SKM-1 (cell line): Measurements from ENCODE around the gene TTC33.
A peak's percentile ranks its signal among the peaks of the same experiment; 100 is the strongest.
"Not testable (repeated sequence)": the region's sequence is repeated elsewhere in the genome, so short reads cannot be mapped to it uniquely, and the experiment has no call there.

ENCODE experiments used
- DNase-seq: peaks from one replicate; lab custom pipeline; 2025; ENCODE audit not compliant: unreplicated experiment; lab: John Stamatoyannopoulos, UW

Gene TTC33

DNA sequence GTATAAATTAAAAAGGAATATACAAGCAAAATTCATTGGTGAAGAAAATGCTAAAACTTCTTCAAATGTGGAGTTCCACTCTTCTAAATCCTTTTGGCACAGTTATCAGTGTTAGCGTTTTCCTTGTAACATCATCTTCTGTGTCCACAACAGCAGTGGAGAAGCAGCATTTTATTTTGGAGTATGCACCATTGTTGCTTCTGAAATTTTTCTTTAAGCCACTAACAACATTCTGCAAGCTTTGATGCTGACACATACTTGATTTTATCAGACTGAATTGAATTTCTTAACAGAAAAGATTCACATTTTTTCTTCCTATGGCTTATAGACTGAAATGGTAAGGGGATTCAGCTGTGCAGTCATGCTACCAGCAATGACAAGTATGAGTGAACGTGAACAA, 136.8 kb downstream of the TTC33 start:
- no peak for DNase-seq

DNA sequence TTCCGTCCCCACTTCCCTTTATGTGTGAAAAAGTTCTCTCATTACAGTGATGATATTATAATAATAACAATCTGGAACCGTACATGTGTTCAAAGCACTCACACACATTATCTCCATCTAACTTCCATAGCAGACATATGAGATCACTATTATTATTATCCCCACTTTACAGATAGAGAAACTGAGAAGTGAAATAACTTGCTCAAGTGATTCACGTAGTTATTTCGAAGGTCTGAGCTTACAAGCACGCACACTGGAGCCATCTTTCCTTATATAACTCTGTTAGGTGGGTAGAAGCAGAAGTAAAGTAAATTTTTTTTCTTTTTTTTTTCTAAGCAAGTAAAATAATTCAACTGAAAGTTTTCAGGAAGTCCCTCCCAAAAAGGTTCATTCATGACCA, 139.0 kb downstream of the TTC33 start:
- DNase-seq: no peak

DNA sequence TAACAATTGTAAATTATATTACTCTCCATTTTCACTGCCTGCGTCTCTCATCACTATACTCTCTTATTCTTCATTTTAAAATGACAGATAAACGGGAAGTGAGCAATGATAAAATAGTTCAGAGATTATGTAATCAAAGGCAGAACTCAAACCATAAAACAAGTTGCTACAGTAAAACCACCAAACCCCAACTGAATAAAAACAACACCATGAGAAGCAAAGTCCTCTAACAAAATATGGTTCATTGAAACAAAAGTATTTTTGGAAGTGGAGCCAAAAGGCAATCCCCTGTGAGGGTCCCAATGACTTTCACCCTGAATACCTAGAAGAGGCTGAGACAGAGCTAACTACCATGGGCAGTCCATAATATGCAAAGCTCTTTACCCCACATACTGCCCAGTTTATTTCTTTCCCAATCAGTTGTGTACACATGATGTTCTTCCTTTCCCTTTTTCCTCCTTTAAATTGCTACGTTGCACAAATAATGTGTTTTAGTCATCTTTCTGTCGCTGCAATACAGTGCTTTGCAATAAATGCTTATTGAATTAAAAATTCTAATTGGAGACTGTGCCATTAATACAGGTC, 140.1 kb downstream of the TTC33 start:
- peak; percentile 60 for DNase-seq

DNA sequence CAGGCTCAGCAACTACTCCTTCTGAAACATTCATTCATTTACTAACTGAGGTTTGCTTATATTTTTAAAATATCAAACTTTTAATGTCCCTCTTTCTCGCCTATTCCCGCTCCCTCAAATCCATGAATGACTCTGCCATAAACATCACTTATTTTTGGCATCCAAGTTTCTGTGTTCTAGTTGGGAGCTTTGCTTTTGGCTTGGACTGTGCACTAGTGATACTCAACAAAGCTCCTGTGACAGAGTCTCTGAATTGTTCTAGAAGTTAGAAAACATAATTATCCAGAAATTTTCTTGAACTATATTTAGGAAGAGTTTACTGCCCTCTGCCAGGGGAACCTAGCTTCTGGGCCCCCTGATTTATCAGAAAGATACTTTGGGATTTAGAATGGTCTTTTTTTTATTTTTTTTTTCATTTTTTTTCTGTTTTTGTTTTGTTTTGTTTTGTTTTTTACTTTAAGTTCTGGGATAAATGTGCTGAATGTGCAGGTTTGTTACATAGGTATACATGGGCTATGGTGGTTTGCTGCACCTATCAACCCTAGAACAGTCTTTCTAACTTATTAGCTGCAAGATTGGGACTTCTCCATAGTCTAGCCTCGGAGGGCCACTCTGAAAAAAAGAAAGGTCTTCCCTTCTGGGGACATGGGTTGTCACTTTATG, 140.7 kb downstream of the TTC33 start:
- DNase-seq: no peak

DNA sequence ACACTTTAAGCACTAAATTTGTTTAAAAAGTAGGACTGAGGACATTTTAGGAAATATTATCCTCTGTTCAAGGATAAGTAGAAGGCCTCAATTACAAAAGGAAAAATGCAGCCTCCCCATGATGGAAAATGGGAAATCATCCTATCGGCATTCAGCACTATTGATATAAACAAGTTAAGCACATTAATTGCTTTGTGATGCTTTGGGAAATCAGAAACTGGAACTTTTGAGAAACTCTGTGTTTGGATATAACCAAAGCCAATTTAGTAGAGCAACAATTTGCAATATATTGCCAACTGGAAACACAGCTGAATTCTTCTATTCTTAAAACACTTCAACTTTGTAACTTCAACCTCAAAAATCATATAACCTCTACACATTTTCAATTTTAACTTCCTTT, 141.3 kb downstream of the TTC33 start:
- no peak for DNase-seq

DNA sequence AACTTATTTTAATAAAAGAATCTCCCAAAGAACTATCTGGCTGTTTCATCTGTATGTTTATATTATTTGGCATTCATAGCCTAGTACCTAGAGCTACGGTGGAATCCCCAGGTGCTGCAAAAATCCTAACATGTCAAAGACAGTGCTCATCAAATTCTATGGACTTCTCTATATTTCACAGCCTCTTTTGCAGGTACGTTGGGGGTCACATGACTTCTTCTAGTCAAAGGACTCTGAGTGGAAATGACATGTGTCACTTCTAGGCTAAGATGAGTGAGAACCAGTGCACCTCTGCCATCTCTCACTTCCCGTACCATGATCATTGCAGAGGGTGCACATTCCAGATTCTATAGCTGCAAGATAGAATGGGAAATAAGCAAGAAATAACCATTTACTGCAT, 148.6 kb downstream of the TTC33 start:
- no peak for DNase-seq

DNA sequence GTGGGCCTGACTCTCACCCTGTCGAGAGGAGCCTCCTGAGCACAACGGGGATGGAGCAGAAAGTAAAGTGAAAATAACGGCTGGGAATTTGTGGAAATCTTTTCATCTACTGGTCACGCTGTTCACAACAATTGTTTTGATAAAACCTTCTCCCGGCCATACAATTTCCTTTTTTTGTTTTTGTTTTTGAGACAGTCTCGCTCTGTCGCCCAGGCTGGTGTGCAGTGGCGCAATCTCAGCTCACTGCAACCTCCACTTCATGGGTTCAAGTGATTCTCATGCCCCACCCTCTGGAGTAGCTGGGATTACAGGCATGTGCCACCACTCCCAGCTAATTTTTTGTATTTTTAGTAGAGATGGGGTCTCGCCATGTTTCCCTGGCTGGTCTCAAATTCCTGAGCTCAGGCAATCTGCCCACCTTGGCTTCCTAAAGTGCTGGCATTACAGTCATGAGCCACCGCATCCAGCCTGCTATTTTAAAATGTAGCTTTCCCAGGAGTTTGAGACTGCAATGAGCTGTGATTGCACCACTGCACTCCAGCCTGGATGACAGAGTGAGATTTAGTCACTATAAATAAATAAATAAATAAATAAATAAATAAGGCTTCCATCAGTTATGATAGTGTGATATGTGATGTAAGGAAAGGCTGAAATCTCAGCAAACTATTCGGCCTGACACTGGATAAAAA, 149.5 kb downstream of the TTC33 start:
- DNase-seq: no peak

DNA sequence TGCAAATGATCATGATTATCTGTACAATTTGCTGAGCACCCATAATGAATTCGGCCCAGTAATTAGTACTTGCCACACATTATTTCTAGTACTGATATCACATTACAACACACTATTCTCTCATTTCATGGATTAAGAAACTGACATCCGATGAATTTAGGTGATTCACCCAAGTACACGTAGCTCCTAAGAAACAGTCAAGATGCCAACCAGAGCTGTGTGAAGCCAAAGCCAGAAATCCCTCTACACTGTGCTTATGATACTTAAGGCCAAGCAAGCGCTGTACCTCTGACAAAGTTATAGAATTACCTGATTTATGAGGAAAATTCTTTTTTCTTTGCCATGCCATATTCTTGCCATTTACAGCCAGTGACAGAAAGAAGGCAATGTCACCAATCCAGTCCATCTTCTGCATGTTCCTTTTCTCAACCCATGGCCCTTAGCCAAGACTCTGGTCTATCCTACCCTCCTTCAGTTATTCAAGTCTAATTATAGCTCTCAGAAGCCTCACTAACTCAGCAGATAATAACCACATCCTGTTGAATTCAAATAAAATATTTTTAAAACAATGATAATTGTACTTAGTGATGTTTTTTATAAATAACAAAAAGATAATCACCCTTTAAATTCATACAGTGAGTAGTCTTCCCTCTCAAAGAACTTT, 150.3 kb downstream of the TTC33 start:
- DNase-seq: no peak

DNA sequence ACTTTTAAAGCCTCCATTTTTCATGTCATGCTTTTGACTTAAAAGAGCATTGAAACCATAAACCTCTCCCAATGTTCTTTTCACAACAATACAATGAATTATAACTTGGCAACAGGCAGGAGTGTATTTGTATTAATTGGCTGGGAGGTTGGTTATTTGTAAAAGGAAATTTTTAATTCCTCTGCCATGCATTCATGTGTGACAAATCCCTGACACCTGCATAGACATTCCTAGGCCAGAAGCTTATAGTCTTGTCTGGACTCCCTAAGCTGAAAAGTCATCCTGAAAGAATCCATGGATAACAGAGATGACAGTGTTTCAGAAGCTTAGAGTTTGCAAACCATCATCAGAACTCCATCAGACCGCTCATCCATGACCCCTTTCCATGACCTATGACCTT, 152.4 kb downstream of the TTC33 start:
- no peak for DNase-seq

DNA sequence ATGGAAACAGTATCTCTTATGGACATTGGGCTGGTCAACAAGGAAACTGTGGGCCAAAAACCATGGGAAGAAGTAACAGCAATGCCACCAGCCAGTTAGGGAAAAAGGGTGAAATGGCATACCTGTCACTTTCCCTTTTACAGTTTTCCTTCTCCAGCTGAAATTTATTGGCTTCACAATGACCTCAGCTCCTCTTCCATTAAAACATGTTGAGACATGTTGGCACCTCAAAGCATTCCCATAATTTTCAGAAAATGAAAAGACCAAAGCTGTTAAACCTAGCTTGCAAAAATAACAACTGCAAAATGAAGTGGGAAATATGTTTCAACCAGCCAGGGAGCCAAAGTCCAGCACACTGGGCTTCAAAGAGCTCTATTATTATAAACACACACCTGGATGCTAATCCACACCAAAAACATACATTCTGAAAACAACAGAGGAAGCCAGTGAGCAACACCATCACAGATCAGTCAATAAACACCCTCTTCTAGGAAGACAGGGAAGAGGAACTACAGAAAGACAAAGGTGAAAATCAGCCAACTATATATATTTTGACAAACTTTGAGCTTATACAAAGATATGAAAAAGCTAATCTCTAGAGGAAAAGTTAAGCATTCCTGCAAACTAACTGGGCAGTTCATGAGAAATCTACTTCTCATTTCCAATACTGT, 154.4 kb downstream of the TTC33 start:
- DNase-seq: no peak

DNA sequence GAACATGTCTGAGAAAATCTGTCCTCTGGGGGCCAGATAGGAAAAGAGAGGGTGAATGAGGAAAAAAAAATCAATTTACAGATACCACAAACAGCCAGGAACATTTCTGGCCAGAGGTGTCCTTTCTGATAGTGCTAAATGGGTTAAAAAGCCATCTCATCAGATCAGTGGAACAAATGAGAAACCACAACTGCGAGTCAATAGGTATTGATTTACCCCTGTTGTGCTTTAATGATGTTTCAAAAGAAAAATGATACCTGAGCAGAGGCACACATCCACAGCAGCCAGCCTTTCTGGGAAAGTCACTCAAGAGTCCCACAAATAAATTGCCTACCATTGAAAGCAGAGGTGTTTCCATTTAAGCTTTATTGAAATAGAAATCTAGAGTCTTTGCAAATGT, 155.4 kb downstream of the TTC33 start:
- no peak for DNase-seq

DNA sequence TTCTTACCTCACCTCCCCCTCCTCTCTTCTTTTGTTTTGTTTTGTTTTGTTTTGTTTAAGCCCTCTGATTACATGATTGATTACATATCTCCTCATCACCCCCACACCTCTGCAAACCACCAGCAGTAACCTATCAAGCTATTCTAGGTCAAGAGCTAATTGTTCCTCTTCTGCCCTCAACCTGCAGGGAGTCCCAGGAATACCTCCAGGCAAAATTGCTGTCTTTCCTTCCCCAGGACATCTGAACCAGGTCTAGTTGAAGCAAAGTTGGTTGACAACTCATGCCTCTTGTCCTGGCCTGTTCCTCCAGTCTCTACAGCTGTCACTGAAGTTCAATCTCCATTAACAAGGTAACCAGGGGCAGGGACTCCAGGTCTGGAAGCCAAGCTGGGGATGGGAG, 156.1 kb downstream of the TTC33 start:
- DNase-seq: no peak

DNA sequence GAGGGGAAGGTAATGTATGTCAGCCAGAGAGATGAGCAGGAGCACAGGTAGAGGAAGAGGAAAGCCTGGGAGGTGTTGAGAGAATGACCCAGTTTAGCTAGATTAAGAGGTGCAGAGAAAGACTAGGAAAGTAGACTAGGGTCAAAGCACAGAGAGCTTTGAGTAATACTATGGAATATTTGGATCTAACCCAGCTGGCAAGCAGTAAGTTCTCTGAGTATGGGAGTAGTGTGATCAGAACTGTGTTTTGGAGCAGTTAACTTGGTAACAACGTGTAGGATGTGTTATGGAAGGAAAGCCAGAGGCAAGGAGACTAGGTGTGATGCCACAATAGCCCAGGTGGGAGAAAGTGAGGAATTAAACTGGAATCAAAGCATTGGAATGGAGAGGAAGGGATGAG, 160.9 kb downstream of the TTC33 start:
- DNase-seq: no peak

DNA sequence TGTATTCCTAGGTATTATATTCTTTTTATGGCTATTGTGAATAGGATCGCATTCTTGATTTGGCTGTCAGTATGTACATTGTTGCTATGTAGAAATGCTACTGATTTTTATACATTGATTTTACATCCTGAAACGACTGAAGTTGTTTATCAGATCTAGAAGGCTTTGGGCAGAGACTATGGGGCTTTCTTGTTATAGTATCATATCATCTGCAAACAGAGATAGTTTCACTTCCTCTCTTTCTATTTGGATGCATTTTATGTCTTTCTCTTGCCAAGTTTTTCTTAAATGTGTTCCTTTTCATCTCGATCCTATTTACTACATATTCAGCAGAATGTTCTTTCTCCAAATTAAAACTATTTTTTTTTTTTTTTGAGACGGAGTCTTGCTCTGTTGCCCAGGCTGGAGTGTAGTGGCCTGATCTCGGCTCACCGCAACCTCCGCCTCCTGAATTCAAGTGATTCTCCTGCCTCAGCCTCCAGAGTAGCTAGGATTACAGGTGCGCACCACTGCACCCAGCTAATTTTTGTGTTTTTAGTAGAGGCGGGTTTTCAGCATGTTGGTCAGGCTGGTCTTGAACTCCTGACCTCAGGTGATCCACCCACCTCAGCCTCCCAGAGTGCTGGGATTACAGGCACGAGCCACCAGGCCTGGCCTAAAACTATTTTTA, 163.9 kb downstream of the TTC33 start:
- not testable (repeated sequence) for DNase-seq

DNA sequence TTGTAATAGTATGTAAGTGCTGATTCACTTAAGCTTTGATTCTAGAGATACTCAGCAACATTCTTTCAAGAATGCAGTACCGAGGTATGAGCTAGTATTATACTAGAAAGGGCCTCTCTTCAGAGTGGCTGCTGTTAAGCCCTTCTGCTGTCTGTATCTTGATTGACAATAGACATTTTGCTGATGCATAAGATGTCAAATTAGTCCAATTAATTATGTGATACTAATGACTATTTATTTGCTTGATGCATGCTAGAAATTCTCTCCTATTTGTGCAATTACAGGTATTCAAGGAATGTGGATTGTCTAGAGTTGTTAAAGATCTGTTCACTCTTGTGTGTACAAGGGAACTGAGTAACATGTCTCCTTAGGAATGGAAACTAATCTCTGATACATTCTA, 168.4 kb downstream of the TTC33 start:
- no peak for DNase-seq

DNA sequence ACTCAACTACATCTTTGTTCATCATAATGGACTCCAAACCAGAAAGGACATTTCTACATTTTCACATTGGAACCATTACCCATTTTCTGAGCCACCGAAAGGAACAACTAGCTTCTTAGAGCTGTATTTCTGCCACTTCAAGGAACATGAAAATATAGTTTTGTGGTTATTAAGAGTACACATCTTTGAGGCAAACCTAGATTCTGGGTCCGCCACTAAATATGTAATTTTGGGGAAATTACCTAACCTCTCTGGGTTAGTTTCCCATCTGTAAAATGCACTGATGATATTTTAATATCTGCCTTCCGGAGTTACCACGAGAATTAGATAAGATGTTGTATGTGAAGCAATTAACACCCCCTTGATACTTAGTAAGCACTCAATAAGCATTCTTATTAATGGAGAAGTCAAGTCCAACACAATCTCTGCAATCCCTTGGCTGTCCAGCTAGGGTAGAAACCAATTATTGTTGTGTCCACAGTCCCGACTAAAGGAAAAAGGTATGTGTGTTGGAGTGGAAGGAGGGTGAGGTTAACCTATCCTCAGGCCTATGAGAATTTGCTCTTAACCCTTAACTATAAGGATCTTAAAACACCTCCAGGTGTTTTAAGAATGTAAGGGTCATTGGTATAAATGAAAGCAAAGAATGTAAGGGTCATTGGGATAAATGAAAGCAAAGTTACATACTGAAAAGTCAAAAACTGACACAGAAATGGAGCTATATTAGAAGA, 170.1 kb downstream of the TTC33 start:
- DNase-seq: no peak

DNA sequence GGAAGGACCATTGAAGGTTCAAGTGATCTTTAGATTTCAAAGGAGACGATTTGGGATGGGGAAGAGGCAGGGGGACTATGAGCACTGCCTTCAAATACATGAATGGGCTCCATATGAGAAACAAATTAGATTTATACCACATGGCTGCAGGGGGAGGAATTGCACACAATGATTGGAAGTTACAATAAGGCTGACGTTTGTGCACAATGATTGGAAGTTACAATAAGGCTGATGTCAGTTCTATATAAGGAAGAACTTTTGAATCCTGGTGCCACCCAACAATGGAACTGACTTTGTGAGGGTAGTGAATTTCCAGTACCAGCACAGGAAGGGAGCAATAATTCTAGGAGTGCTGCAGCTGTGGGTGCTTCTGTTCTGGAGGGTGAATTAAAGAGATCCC, 171.7 kb downstream of the TTC33 start:
- DNase-seq: no peak

DNA sequence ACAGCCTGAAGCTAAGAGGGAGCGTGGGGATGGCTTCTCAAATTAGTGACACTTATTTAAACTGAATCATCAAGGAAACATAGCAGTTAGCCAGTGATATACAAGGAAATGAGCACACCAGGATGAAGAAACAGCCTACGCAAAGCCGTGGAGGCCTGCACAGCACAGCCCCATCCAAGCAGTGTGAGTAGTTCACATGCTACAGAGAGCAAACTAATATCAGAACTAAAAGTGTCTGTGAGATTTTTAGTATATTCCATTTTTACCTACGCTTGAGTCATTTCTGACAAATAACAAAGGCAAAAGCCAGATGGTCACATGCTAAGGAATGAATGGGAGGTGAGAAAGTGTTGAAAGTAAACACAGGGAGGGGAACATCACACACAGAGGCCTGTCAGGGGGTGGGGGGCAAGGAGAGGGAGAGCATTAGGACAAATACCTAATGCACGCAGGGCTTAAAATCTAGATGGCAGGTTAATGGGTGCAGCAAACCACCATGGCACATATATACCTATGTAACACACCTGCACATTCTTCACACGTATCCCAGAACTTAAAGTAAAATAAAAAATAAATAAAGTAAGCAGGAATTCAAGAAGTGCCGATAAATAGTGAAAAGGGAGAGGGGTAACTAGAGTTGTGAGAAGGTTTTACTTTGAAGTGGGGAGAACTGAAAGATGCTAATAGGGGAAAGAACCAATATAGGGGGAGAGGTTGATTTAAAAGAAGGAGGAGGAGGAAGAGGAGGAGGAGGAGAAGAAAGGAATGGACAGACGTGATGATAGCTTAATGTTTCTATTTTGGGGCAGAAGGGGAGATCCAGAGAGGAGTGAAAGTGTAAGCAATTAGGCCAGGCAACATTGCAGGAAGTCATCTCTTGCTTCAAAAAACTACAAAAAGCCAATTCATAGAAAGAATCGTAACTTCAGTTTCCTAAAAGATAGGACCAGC, 177.0 kb downstream of the TTC33 start:
- DNase-seq: no peak

DNA sequence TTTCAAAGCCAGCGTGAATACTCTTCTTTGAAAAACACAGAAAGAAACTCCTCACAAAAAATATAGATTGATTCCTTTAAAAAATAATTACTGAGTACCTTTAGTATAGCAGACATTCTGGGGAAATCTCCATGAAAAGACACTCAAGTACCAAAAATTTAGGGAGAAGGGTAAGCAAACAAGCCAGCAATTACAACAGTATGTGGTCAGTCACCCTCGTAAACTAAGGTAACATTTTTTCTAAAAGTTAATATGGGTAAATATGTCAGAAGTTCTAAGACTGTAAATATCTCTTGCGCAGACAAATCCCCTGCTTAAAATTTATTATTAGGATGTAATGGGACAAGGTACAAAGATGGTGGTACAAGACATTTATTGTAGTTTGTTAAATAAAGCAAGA, 178.0 kb downstream of the TTC33 start:
- DNase-seq: no peak
